Measurements from ENCODE around the gene METTL16.

METTL16 gene

GRCh38 chr17:2453866-2454265 is 57.8 kb downstream of the METTL16 start:
- H3F3A ChIP-seq (ENCODE audit: low read depth), result no peaks in the 10 kb centered on the region

GRCh38 chr17:2453325-2453724 is 58.4 kb downstream of the METTL16 start:
- Histone ChIP-seq H3F3A (ENCODE audit: low read depth) (no peaks in the 10 kb centered on the region), H3K79me2 (ENCODE audit: insufficient read depth, low read length) (no peaks in the 10 kb centered on the region), H3K9ac (ENCODE audit: low read depth, low read length, poor library complexity, severe bottlenecking) (no peak overlapping the region), H3K4me1 (ENCODE audit: insufficient read depth, low read length, poor library complexity, severe bottlenecking) (no peaks in the 10 kb centered on the region), H2AFZ (ENCODE audit: low read length) (no peak overlapping the region), H4K20me1 (ENCODE audit: insufficient read depth, low read length, poor library complexity, severe bottlenecking) (no peaks in the 10 kb centered on the region), H3K4me2 (ENCODE audit: low read depth, low read length, poor library complexity, severe bottlenecking) (no peak overlapping the region), H3K36me3 (ENCODE audit: insufficient read depth, low read length) (peaks cover 6% of the 10 kb centered on the region; the same call in 1 of the 2 replicates), H3K9me2 (replicated peaks; ENCODE audit: low read depth, low read length) (no peaks in the 10 kb centered on the region), H3K9me3 (ENCODE audit: insufficient read depth, low read depth, low read length) (no peaks in the 10 kb centered on the region), H3K4me3 (ENCODE audit: low read length, poor library complexity, severe bottlenecking) (no peak overlapping the region), H3K27me3 (ENCODE audit: insufficient read depth, low read length, poor library complexity, severe bottlenecking) (no peaks in the 10 kb centered on the region)
- no peak for TF ChIP-seq EZH2phosphoT487 (IDR thresholded peaks at IDR 0.05; ENCODE audit: borderline replicate concordance)
- TF ChIP-seq CTCF (conservative IDR thresholded peaks at IDR 0.05; ENCODE audit: low read length), result no peak

More at GRCh38 chr17:2453866-2454265, 57.8 kb downstream of the METTL16 start:
- no peaks in the 10 kb centered on the region for H3K9me2 ChIP-seq (replicated peaks; ENCODE audit: low read depth, low read length)
- H3K79me2 ChIP-seq (ENCODE audit: insufficient read depth, low read length), result no peaks in the 10 kb centered on the region
- no peaks in the 10 kb centered on the region for H3K9me3 ChIP-seq (ENCODE audit: insufficient read depth, low read depth, low read length)
- H3K27me3 ChIP-seq (ENCODE audit: insufficient read depth, low read length, poor library complexity, severe bottlenecking), result no peaks in the 10 kb centered on the region
- H3K4me3 ChIP-seq (ENCODE audit: low read length, poor library complexity, severe bottlenecking), result no peak overlapping the region
- H3K36me3 ChIP-seq (ENCODE audit: insufficient read depth, low read length), result peaks cover 6% of the 10 kb centered on the region; the same call in 1 of the 2 replicates
- H3K9ac ChIP-seq (ENCODE audit: low read depth, low read length, poor library complexity, severe bottlenecking), result no peak overlapping the region
- TF ChIP-seq CTCF (conservative IDR thresholded peaks at IDR 0.05; ENCODE audit: low read length) (no peak), EZH2phosphoT487 (IDR thresholded peaks at IDR 0.05; ENCODE audit: borderline replicate concordance) (no peak)
- H3K4me1 ChIP-seq (ENCODE audit: insufficient read depth, low read length, poor library complexity, severe bottlenecking), result no peaks in the 10 kb centered on the region
- no peak overlapping the region for H3K4me2 ChIP-seq (ENCODE audit: low read depth, low read length, poor library complexity, severe bottlenecking)
- H4K20me1 ChIP-seq (ENCODE audit: insufficient read depth, low read length, poor library complexity, severe bottlenecking), result no peaks in the 10 kb centered on the region
- H2AFZ ChIP-seq (ENCODE audit: low read length), result no peak overlapping the region

GRCh38 chr17:2452216-2452750 is 59.4 kb downstream of the METTL16 start:
- Histone ChIP-seq H3K79me2 (ENCODE audit: insufficient read depth, low read length) (no peaks in the 10 kb centered on the region), H3F3A (ENCODE audit: low read depth) (no peaks in the 10 kb centered on the region), H2AFZ (ENCODE audit: low read length) (no peak overlapping the region), H3K36me3 (ENCODE audit: insufficient read depth, low read length) (peaks cover 6% of the 10 kb centered on the region; the same call in 1 of the 2 replicates), H3K27me3 (ENCODE audit: insufficient read depth, low read length, poor library complexity, severe bottlenecking) (no peaks in the 10 kb centered on the region), H3K9ac (ENCODE audit: low read depth, low read length, poor library complexity, severe bottlenecking) (no peak overlapping the region), H3K4me3 (ENCODE audit: low read length, poor library complexity, severe bottlenecking) (no peak overlapping the region), H4K20me1 (ENCODE audit: insufficient read depth, low read length, poor library complexity, severe bottlenecking) (no peaks in the 10 kb centered on the region), H3K9me3 (ENCODE audit: insufficient read depth, low read depth, low read length) (no peaks in the 10 kb centered on the region), H3K9me2 (replicated peaks; ENCODE audit: low read depth, low read length) (no peaks in the 10 kb centered on the region), H3K4me2 (ENCODE audit: low read depth, low read length, poor library complexity, severe bottlenecking) (no peak overlapping the region), H3K4me1 (ENCODE audit: insufficient read depth, low read length, poor library complexity, severe bottlenecking) (no peaks in the 10 kb centered on the region)
- no peak for TF ChIP-seq CTCF (conservative IDR thresholded peaks at IDR 0.05; ENCODE audit: low read length)
